Gastrocnemius medialis (tissue), 4 donors: ENCODE measurements around the gene CHRNA3.

ENCODE experiments used
- POLR2A ChIP-seq, 2 donors: fragments of 450-650 bp; IDR thresholded peaks; one replicate each; pipeline ENCODE4 v1.6.1; 2017; ENCODE audit warnings: antibody characterized with exemption in 2 of 2, mild to moderate bottlenecking in 2 of 2, moderate library complexity in 2 of 2
- TF ChIP-seq, protein P1 (sequence below), 5 experiments: fragments of 450-650 bp in 3 of 5; fragments of 200-600 bp in 2 of 5; sonication (generic) in 2 of 5; IDR thresholded peaks in 4 of 5; conservative IDR thresholded peaks in 1 of 5; 1 replicate in 4 of 5; 2 replicates in 1 of 5; pipeline ENCODE4 v1.5.1; 2016 to 2019; ENCODE audit warnings: antibody characterized with exemption in 5 of 5, mild to moderate bottlenecking in 3 of 5, moderate library complexity in 3 of 5

DNA sequence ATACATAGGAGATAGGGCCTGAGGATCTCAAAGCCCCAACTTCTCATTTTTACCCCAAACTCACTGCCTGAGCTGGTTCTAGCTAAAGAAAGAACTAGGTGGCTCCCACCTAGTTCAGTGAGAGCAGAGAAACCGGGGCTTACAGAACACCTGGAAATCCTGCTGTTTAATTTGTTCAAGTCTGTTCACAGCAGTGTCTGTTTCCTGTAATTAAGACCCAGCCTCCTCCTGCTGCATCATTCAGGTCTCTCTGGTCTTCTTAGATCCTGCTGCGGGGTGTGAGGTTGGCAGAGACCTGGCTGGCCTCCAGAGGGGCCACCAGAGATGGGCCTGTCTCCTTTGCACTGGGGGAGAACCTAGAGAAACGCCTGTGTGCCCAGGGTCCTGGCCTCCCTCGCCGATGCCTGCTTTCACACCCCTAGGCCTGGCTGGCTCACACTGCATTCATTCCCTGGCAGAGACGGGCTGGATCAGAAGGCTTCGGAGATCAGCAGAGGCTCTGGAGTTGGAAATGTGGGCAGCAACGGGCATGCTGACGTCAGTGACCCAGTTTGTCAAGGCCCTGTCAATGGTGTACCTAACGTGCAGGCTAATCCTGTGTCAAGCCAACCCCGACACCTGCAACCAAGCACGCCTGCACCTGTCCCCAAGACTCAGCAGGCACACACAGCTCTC lies 4.9 kb upstream of the CHRNA3 start:
- no peak for TF ChIP-seq POLR2A (IDR thresholded peaks at IDR 0.05)
- TF ChIP-seq, protein P1, sequence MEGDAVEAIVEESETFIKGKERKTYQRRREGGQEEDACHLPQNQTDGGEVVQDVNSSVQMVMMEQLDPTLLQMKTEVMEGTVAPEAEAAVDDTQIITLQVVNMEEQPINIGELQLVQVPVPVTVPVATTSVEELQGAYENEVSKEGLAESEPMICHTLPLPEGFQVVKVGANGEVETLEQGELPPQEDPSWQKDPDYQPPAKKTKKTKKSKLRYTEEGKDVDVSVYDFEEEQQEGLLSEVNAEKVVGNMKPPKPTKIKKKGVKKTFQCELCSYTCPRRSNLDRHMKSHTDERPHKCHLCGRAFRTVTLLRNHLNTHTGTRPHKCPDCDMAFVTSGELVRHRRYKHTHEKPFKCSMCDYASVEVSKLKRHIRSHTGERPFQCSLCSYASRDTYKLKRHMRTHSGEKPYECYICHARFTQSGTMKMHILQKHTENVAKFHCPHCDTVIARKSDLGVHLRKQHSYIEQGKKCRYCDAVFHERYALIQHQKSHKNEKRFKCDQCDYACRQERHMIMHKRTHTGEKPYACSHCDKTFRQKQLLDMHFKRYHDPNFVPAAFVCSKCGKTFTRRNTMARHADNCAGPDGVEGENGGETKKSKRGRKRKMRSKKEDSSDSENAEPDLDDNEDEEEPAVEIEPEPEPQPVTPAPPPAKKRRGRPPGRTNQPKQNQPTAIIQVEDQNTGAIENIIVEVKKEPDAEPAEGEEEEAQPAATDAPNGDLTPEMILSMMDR (IDR thresholded peaks at IDR 0.05 in 4 of 5, conservative IDR thresholded peaks at IDR 0.05 in 1 of 5): no peak
